HUES64 (cell line): ENCODE data around the gene MAB21L4.

Experiments
- H3K27ac ChIP-seq: 2 replicates; pipeline ENCODE4 v1.7.0; 2013; ENCODE audit warnings: low read depth, low read length, inconsistent platforms
- H3K27me3 ChIP-seq: 2 replicates; pipeline ENCODE4 v1.6.1; 2013; ENCODE audit warnings: mild to moderate bottlenecking, low read length; ENCODE audit not compliant: insufficient read depth
- H3K36me3 ChIP-seq: 2 replicates; pipeline ENCODE4 v1.6.1; 2013; ENCODE audit warnings: mild to moderate bottlenecking, low read length; ENCODE audit not compliant: insufficient read depth
- H3K4me1 ChIP-seq: 2 replicates; pipeline ENCODE4 v1.6.1; 2013; ENCODE audit warnings: mild to moderate bottlenecking, low read length, moderate library complexity; ENCODE audit not compliant: insufficient read depth
- H3K4me3 ChIP-seq: 2 replicates; pipeline ENCODE4 v1.5.1; 2013; ENCODE audit warnings: mild to moderate bottlenecking, low read length, moderate library complexity
- H3K9ac ChIP-seq: 2 replicates; pipeline ENCODE4 v1.6.1; 2013; ENCODE audit warnings: mild to moderate bottlenecking, low read depth, low read length
- H3K9me3 ChIP-seq: 2 replicates; pipeline ENCODE4 v1.6.1; 2013; ENCODE audit warnings: low read depth, low read length; ENCODE audit not compliant: insufficient read depth
- WGBS: fragments of 150-250, 120-280 bp; methylation state at CpG from one replicate; pipeline ENCODE4 v1.1.7; 2013; ENCODE audit warnings: missing lambda C conversion rate; 5-methylcytosine and 5-hydroxymethylcytosine counted together

The MAB21L4 gene

DNA sequence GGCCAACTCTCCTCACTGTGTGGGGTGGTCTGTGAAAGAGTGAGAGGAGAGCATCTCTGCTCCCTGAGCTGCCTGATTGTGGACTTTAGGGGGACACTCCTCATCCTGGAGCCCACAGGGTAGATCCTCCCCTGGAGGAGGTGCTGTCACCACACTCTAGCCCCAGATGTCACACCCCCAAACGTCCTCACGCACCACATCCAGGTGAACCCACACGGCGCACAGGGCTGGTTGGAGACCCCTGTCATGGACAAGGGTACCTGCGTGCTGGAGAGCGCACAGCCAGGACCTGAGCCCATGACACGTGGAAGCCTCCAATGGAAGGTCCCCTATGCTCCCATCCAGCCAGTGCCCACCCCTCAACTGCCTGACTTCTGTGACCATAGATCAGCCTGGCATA, 16.9 kb downstream of the MAB21L4 start:
- WGBS: 93% methylated on average over 7 of the region's 7 CpGs
- Histone ChIP-seq H3K4me3 (no peak overlapping the region), H3K9me3 (no peaks in the 10 kb centered on the region), H3K27ac (no peak overlapping the region), H3K4me1 (no peaks in the 10 kb centered on the region), H3K9ac (no peak overlapping the region), H3K27me3 (no peaks in the 10 kb centered on the region), H3K36me3 (no peaks in the 10 kb centered on the region)

DNA sequence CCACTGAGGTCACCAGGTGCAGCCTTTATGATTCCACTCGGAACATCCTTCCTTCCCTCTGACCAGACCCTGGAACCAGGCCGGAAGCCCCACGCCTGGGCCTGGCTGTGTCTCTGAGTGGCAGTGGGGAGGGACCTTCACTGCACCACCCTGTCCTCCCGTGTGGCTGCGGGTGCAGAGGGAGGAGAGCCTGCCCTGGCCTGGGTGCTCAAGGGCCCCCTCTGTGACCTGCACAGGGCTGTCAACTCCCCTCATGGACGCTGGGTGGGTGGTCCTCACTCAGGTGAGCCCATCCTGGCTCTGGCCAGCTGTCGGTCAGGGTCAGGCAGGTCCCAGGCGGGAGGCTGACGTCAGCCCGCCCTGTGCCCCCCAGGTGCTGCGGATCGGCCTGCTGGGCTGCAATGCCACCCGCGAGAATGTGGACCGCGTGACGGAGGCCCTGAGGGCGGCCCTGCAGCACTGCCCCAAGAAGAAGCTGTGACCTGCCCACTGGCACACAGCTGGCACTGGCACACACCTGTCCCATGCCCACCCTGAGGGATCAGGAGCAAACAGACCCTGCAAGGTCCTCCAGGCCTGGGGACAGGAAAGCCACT, 17.5 kb downstream of the MAB21L4 start:
- WGBS: 95% methylated on average over 18 of the region's 18 CpGs

GRCh38 chr2:240877460-240878340, 18.3 kb downstream of the MAB21L4 start:
- H3K9me3 ChIP-seq: no peaks in the 10 kb centered on the region
- no peaks in the 10 kb centered on the region for H3K4me1 ChIP-seq
- H3K27ac ChIP-seq: no peak overlapping the region
- H3K36me3 ChIP-seq: no peaks in the 10 kb centered on the region
- 93% methylated on average over 40 of the region's 40 CpGs for WGBS
- no peak overlapping the region for H3K9ac ChIP-seq
- H3K4me3 ChIP-seq: no peak overlapping the region
- no peaks in the 10 kb centered on the region for H3K27me3 ChIP-seq

More for the DNA sequence above, 17.5 kb downstream of the MAB21L4 start:
- no peaks in the 10 kb centered on the region for H3K4me1 ChIP-seq
- H3K9ac ChIP-seq: no peak overlapping the region
- no peaks in the 10 kb centered on the region for H3K27me3 ChIP-seq
- no peak overlapping the region for H3K4me3 ChIP-seq
- no peaks in the 10 kb centered on the region for H3K36me3 ChIP-seq
- no peaks in the 10 kb centered on the region for H3K9me3 ChIP-seq
- no peak overlapping the region for H3K27ac ChIP-seq

DNA sequence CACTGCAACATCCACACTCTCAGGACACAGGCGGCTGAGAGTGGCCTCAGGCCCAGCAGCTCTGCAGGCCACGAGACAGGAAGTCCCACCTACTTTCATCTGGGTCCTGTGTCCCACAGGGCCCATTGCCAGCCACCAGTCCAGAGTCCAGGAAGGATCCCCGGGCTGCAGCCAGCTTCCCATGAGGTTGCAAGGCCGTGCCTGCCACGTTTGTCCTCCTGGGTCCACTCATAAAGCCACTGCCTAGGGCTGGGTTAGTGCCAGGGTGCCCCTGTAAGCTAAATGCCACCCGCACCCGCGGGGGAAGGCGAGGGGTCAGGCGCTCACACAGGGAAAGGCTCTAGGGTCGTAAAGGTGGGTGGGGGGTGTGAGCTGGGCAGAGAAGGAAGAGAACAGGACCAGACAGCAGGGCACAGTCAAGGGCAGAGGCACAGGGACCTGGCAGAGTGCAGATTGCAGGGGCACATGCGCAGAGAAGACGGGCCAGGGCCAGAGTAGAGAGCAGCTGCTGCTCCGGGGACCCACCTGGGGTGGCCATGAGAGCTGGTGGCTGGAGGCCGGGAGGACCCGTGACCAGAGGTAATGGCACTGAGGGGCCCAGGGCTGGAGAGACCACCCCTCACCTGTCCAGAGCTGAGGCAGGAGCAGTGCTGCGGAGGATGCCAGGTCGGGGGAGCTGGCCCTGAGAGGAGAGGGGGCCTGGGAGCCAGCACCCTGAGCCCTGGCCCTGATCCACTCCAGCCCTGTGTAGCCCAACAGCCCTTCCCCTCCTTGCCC, 19.3 kb downstream of the MAB21L4 start:
- H3K9me3 ChIP-seq: no peaks in the 10 kb centered on the region
- 93% methylated on average over 18 of the region's 18 CpGs for WGBS
- no peaks in the 10 kb centered on the region for H3K27me3 ChIP-seq
- H3K36me3 ChIP-seq: no peaks in the 10 kb centered on the region
- H3K4me3 ChIP-seq: no peak overlapping the region
- H3K4me1 ChIP-seq: no peaks in the 10 kb centered on the region
- H3K27ac ChIP-seq: no peak overlapping the region
- no peak overlapping the region for H3K9ac ChIP-seq

- 79% methylated on average over 7 of the region's 7 CpGs for WGBS
- Histone ChIP-seq H3K27ac (no peak overlapping the region), H3K4me1 (no peaks in the 10 kb centered on the region), H3K9ac (no peak overlapping the region), H3K4me3 (no peak overlapping the region), H3K36me3 (no peaks in the 10 kb centered on the region), H3K9me3 (no peaks in the 10 kb centered on the region), H3K27me3 (no peaks in the 10 kb centered on the region)
Observed at GRCh38 chr2:240876035-240876474, 19.9 kb downstream of the MAB21L4 start.

- Histone ChIP-seq H3K9me3 (no peaks in the 10 kb centered on the region), H3K4me3 (no peak overlapping the region), H3K27me3 (no peaks in the 10 kb centered on the region), H3K36me3 (no peaks in the 10 kb centered on the region), H3K27ac (no peak overlapping the region), H3K4me1 (no peaks in the 10 kb centered on the region), H3K9ac (no peak overlapping the region)
- WGBS: 94% methylated on average over 22 of the region's 22 CpGs
Observed at GRCh38 chr2:240875228-240876034, 20.5 kb downstream of the MAB21L4 start.

DNA sequence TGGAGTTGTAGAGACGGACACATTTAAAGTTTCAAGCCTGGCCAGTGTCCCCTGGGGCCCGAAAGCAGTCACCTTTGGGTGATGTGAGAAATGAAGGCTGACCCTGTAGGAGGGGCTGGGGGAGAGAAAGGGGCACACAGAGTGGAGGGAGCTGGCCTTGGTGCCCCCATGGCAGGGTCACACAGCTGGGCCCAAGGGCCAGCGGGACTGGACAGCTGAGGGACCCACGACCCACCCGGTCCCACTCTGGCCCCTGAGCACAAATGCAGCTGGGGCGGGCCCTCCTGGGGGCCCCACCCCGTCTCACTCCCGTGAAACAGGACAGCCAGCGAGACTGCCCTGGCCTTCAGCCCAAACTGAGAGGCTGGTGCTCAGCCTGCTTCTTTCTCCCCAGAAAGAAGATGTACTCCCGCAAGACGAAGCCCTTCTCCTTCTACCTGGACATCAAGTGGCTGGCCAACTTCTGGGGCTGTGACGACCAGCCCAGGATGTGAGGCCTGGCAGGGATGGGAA, 21.2 kb downstream of the MAB21L4 start:
- no peak overlapping the region for H3K4me3 ChIP-seq
- H3K9ac ChIP-seq: no peak overlapping the region
- no peaks in the 10 kb centered on the region for H3K36me3 ChIP-seq
- no peaks in the 10 kb centered on the region for H3K4me1 ChIP-seq
- H3K27me3 ChIP-seq: no peaks in the 10 kb centered on the region
- H3K9me3 ChIP-seq: no peaks in the 10 kb centered on the region
- WGBS: 92% methylated on average over 12 of the region's 12 CpGs
- no peak overlapping the region for H3K27ac ChIP-seq

- Histone ChIP-seq H3K4me3 (no peak overlapping the region), H3K4me1 (no peaks in the 10 kb centered on the region), H3K9me3 (no peaks in the 10 kb centered on the region), H3K9ac (no peak overlapping the region), H3K36me3 (no peaks in the 10 kb centered on the region), H3K27me3 (no peaks in the 10 kb centered on the region), H3K27ac (no peak overlapping the region)
- 88% methylated on average over 33 of the region's 33 CpGs for WGBS
Observed at GRCh38 chr2:240873805-240874714, 21.9 kb downstream of the MAB21L4 start.

GRCh38 chr2:240873098-240873788, 22.7 kb downstream of the MAB21L4 start:
- Histone ChIP-seq H3K4me3 (no peak overlapping the region), H3K9ac (no peak overlapping the region), H3K36me3 (no peaks in the 10 kb centered on the region), H3K27ac (no peak overlapping the region), H3K27me3 (no peaks in the 10 kb centered on the region), H3K4me1 (no peaks in the 10 kb centered on the region), H3K9me3 (no peaks in the 10 kb centered on the region)
- 93% methylated on average over 21 of the region's 21 CpGs for WGBS
